HepG2 (cell line): ENCODE results near the gene MX2. TPM values are rescaled to one million over a fixed set of nuclear protein-coding genes. Genes with fewer than 3 reads are reported as not detected.

Source experiments
- ATAC-seq: fragments of 200-7000 bp; cut with Tn5 transposase; 3 replicates; pipeline ENCODE4 v1.9.1; 2020; ENCODE audit warnings: mild to moderate bottlenecking, moderate library complexity
- BruUV-seq: library from RNA; stranded (reverse); fragments of 400-500 nt; replicated peaks from 2 replicates; lab custom pipeline; 2021; lab: Mats Ljungman, UMichigan
- CTCF ChIA-PET: fragments of 300-600 bp; formaldehyde crosslinking; extraction: SDS; loops from one replicate; lab custom pipeline; 2021; ENCODE audit warnings: low total read pairs, inconsistent platforms, low intra/inter-chr PET ratio; lab: Yijun Ruan, JAX
- POLR2A ChIA-PET: fragments of 350-600 bp; sonication (Branson Sonifier 250); formaldehyde crosslinking; loops from one replicate; lab custom pipeline; 2020; ENCODE audit warnings: antibody characterized with exemption, inconsistent platforms; lab: Yijun Ruan, JAX
- DNase-seq: peaks from one replicate; pipeline ENCODE4 v3.0.0-alpha.2; 2015; ENCODE audit warnings: low spot score
- FAIRE-seq: peaks from 3 replicates; lab custom pipeline; 2011; peaks lifted over from hg19 to GRCh38; lab: Jason Lieb, UNC
- H2AFZ ChIP-seq: one replicate; pipeline ENCODE4 v1.6.1; 2011; ENCODE audit warnings: low read length, inconsistent platforms
- H3K27ac ChIP-seq: fragments of 300-600 bp; 3 replicates; pipeline ENCODE4 v1.8.0; 2011; ENCODE audit warnings: mixed run types, mild to moderate bottlenecking, mixed read lengths, low read length, inconsistent platforms; ENCODE audit not compliant: insufficient read depth; ENCODE audit errors: extremely low read length
- H3K27me3 ChIP-seq, 2 experiments: fragments of 200-600 bp in 1 of 2; 2 replicates in 1 of 2; 3 replicates in 1 of 2; pipeline versions ENCODE4 v1.6.0 to v1.8.0; 2011; ENCODE audit warnings: low read length in 2 of 2, mild to moderate bottlenecking in 2 of 2, moderate library complexity in 2 of 2, inconsistent platforms in 1 of 2; ENCODE audit not compliant: insufficient read depth in 2 of 2, control insufficient read depth in 1 of 2
- H3K36me3 ChIP-seq, 2 experiments: fragments of 200-600 bp in 1 of 2; replicated peaks in 1 of 2; 2 replicates in 1 of 2; 3 replicates in 1 of 2; pipeline versions ENCODE4 v1.5.1 to v1.8.0; 2011; ENCODE audit warnings: low read length in 2 of 2, inconsistent platforms in 1 of 2; ENCODE audit not compliant: insufficient read depth in 2 of 2, control insufficient read depth in 1 of 2
- H3K4me1 ChIP-seq: 2 replicates; pipeline ENCODE4 v1.5.1; 2012; ENCODE audit warnings: low read length, inconsistent platforms; ENCODE audit not compliant: insufficient read depth
- H3K4me2 ChIP-seq: 2 replicates; pipeline ENCODE4 v1.6.0; 2011; ENCODE audit warnings: low read depth, low read length, inconsistent platforms
- H3K4me3 ChIP-seq, 3 experiments: fragments of 200-600 bp in 1 of 3; sonication (generic), shearing (Covaris generic) in 1 of 3; replicated peaks in 1 of 3; 2 replicates each; pipeline ENCODE4 v1.5.1; 2011 to 2016; ENCODE audit warnings: low read length in 3 of 3, inconsistent platforms in 2 of 3, low read depth in 2 of 3, mild to moderate bottlenecking in 2 of 3, control low read depth in 1 of 3, mixed read lengths in 1 of 3; ENCODE audit not compliant: insufficient read depth in 1 of 3
- H3K79me2 ChIP-seq: one replicate; pipeline ENCODE4 v1.6.1; 2011; ENCODE audit warnings: low read length, inconsistent platforms; ENCODE audit not compliant: insufficient read depth
- H3K9ac ChIP-seq: 2 replicates; pipeline ENCODE4 v1.6.0; 2011; ENCODE audit warnings: mild to moderate bottlenecking, low read depth, low read length, inconsistent platforms; ENCODE audit not compliant: insufficient read depth
- H3K9me3 ChIP-seq: 2 replicates; pipeline ENCODE4 v1.5.1; 2012; ENCODE audit warnings: mild to moderate bottlenecking, low read length
- H4K20me1 ChIP-seq: 2 replicates; pipeline ENCODE4 v1.6.0; 2011; ENCODE audit warnings: inconsistent platforms, mild to moderate bottlenecking, low read length, moderate library complexity; ENCODE audit not compliant: insufficient read depth
- ARID3A ChIP-seq: IDR thresholded peaks from 2 replicates; pipeline ENCODE4 v1.6.1; 2012; ENCODE audit warnings: low read depth, low read length, improper control_type of control experiment
- EEA1 ChIP-seq: sonication (generic); formaldehyde crosslinking; IDR thresholded peaks from 2 replicates; pipeline ENCODE4 v1.5.1; 2020; ENCODE audit warnings: mild to moderate bottlenecking, missing genetic modification reagents, borderline replicate concordance
- GMEB1 ChIP-seq: sonication (generic); formaldehyde crosslinking; IDR thresholded peaks from 2 replicates; pipeline ENCODE4 v1.5.1; 2020; ENCODE audit warnings: missing genetic modification reagents, mild to moderate bottlenecking, borderline replicate concordance
- HMGXB4 ChIP-seq, 2 experiments: sonication (generic) in 1 of 2; formaldehyde crosslinking in 1 of 2; IDR thresholded peaks; 2 replicates each; pipeline versions ENCODE4 v1.4.0 to v1.6.1; 2018 to 2020; ENCODE audit warnings: missing genetic modification reagents in 2 of 2, borderline replicate concordance in 1 of 2, low read depth in 1 of 2, mild to moderate bottlenecking in 1 of 2, missing biosample characterization in 1 of 2
- HOXA3 ChIP-seq: sonication (generic); formaldehyde crosslinking; IDR thresholded peaks from 2 replicates; pipeline ENCODE4 v1.5.0; 2020; ENCODE audit warnings: missing genetic modification reagents
- KAT2B ChIP-seq: fragments of 150-350 bp; IDR thresholded peaks from 2 replicates; pipeline ENCODE4 v1.6.1; 2014; ENCODE audit warnings: low read depth, low read length, borderline replicate concordance
- MNT ChIP-seq: fragments of 450-650 bp; IDR thresholded peaks from 2 replicates; pipeline ENCODE4 v1.6.1; 2016
- NCOA5 ChIP-seq: sonication (generic); formaldehyde crosslinking; IDR thresholded peaks from 2 replicates; pipeline ENCODE4 v1.4.0; 2020; ENCODE audit warnings: missing genetic modification reagents
- PITX1 ChIP-seq: sonication (generic); formaldehyde crosslinking; IDR thresholded peaks from 2 replicates; pipeline ENCODE4 v1.5.1; 2020; ENCODE audit warnings: mild to moderate bottlenecking, missing genetic modification reagents
- SMARCC2 ChIP-seq: fragments of 450-650 bp; IDR thresholded peaks from 2 replicates; pipeline ENCODE4 v1.6.1; 2017; ENCODE audit warnings: antibody characterized with exemption, mild to moderate bottlenecking
- TOPORS ChIP-seq: sonication (generic); formaldehyde crosslinking; IDR thresholded peaks from 2 replicates; pipeline ENCODE4 v1.8.0; 2023; ENCODE audit warnings: mild to moderate bottlenecking, missing genetic modification reagents
- UBTF ChIP-seq: sonication (generic); formaldehyde crosslinking; IDR thresholded peaks from 2 replicates; pipeline ENCODE4 v1.4.0; 2020; ENCODE audit warnings: mild to moderate bottlenecking, missing genetic modification reagents
- ZKSCAN8 ChIP-seq: IDR thresholded peaks from 2 replicates; pipeline ENCODE4 v1.6.1; 2016; ENCODE audit warnings: borderline replicate concordance, missing genetic modification reagents, missing compliant biosample characterization
- WGBS: methylation state at CpG from one replicate; pipeline ENCODE4 v1.1.6; 2017; ENCODE audit warnings: low lambda C conversion rate; 5-methylcytosine and 5-hydroxymethylcytosine counted together
- in situ Hi-C: cut with HindIII; loops from 2 replicates; pipeline ENCODE4 v1.10.0; 2017; ENCODE audit warnings: low pct_unique_long_range_greater_than_20kb; ENCODE audit not compliant: extremely low pct_ligation_motif_present
- intact Hi-C: fragments of 100-400 bp; cut with micrococcal nuclease; formaldehyde crosslinking; loops from one replicate; pipeline ENCODE4 v1.10.0; 2022; ENCODE audit not compliant: unreplicated experiment
- polyA plus RNA-seq, 8 experiments: library from polyadenylated mRNA; depleted of rRNA in 3 of 8; stranded (reverse) in 7 of 8; unstranded in 1 of 8; fragments of >200 nt; fragmentation: Illumina TruSeq in 4 of 8; extraction: Trizol in 4 of 8; gene quantifications; 2 replicates each; pipeline versions ENCODE4 v1.2.1 to v1.2.3, GENCODE V29; 2011 to 2016; ENCODE audit warnings: low read depth in 4 of 8, missing spikeins in 1 of 8, mixed read lengths in 1 of 8; ENCODE audit not compliant: insufficient read depth in 1 of 8
- total RNA-seq, 5 experiments: library from RNA; depleted of rRNA; stranded (reverse); fragments of >200 nt; fragmentation: Illumina TruSeq; extraction: Trizol; gene quantifications; 2 replicates each; pipeline ENCODE4 v1.2.3, GENCODE V29; 2016; ENCODE audit warnings: low read depth in 1 of 5

Gene MX2
- total and polyA plus RNA-seq, 2 of the 13 experiments (the other 11 are each of a cell fraction or from before 2014, with no cell fraction given): 24.0 to 35.7 TPM

- peak; percentile 40 for DNase-seq
- 35% methylated on average over 19 of the region's 29 CpGs for WGBS
- Histone ChIP-seq H2AFZ (no peak overlapping the region), H3K9ac (peak overlapping the region; percentile 65), H3K79me2 (peaks cover 32% of the 10 kb centered on the region), H4K20me1 (0 out of 2 replicates have a peak, but pooled peaks cover 2% of the 10 kb centered on the region), H3K4me3 (peak overlapping the region; percentile 57 to 73 (median 67); a peak in 5 of 6 replicates), H3K9me3 (no peaks in the 10 kb centered on the region), H3K36me3 (no peaks in the 10 kb centered on the region), H3K27ac (peak overlapping the region; percentile 68), H3K4me1 (peaks cover 56% of the 10 kb centered on the region), H3K4me2 (peak overlapping the region; percentile 98), H3K27me3 (no peaks in the 10 kb centered on the region; a peak in 1 of 5 replicates)
- no peak for FAIRE-seq
- ATAC-seq: peak; percentile 76
- in situ Hi-C loops (no loop called here), intact Hi-C loops (loop anchor here (2.0 to 5.0 kb wide), 2 partner anchors 48 to 91 kb away; no protein-coding TSS in a partner anchor)
- CTCF ChIA-PET: no interaction called here
- BruUV-seq: no TSS peak
- POLR2A ChIA-PET: interaction anchor here (1.1 to 5.9 kb wide), 6 partner anchors 9 to 86 kb away, joined by 3 to 105 read pairs (median 10); partner anchors contain the start of gene FAM3B
- TF ChIP-seq UBTF (CRISPR knock-in tag): peak; percentile 46; the same call in 1 of the 2 replicates
- no peak for TF ChIP-seq GMEB1 (CRISPR knock-in tag)
- TF ChIP-seq HMGXB4 (CRISPR knock-in tag; IDR thresholded peaks at IDR 0.05; ENCODE audit: borderline replicate concordance in 1 of 2, low read depth in 1 of 2): peak in 1 of 2 experiments; percentile 22; a peak in 2 of 4 replicates
- TF ChIP-seq PITX1: no peak
- no peak for TF ChIP-seq SMARCC2
- TF ChIP-seq KAT2B: no peak
- TF ChIP-seq MNT: no peak
- TF ChIP-seq EEA1 (CRISPR knock-in tag): no peak
- no peak for TF ChIP-seq NCOA5 (CRISPR knock-in tag)
- peak; percentile 43; the same call in 1 of the 2 replicates for TF ChIP-seq HOXA3 (CRISPR knock-in tag)
- no peak for TF ChIP-seq ZKSCAN8 (CRISPR knock-in tag)
- TF ChIP-seq ARID3A: no peak
- no peak for TF ChIP-seq TOPORS (CRISPR knock-in tag)
Measured at GRCh38 chr21:41369105-41369919, 7.5 kb downstream of the MX2 start.
